Sigmoid colon (tissue), 4 donors: ENCODE data around the gene TIMP3.

Source experiments
- EP300 ChIP-seq, 4 donors: sonication (generic); formaldehyde crosslinking; IDR thresholded peaks; one replicate each; pipeline ENCODE4 v1.6.1; 2017; ENCODE audit warnings: antibody characterized with exemption in 4 of 4
- POLR2A ChIP-seq, 2 donors: fragments of 450-650 bp; IDR thresholded peaks; one replicate each; pipeline ENCODE4 v1.6.1; 2016; ENCODE audit warnings: antibody characterized with exemption in 2 of 2, mild to moderate bottlenecking in 2 of 2, moderate library complexity in 2 of 2
- POLR2AphosphoS5 ChIP-seq, 4 donors: sonication (generic); formaldehyde crosslinking; IDR thresholded peaks; one replicate each; pipeline ENCODE4 v1.6.1; 2017; ENCODE audit warnings: antibody characterized with exemption in 4 of 4
- TF ChIP-seq, protein P1 (sequence below), 4 experiments: fragments of 450-650 bp in 3 of 4; fragments of 200-600 bp in 1 of 4; IDR thresholded peaks; one replicate each; pipeline ENCODE4 v1.5.1; 2016 to 2019; ENCODE audit warnings: antibody characterized with exemption in 4 of 4, mild to moderate bottlenecking in 3 of 4, moderate library complexity in 2 of 4

DNA sequence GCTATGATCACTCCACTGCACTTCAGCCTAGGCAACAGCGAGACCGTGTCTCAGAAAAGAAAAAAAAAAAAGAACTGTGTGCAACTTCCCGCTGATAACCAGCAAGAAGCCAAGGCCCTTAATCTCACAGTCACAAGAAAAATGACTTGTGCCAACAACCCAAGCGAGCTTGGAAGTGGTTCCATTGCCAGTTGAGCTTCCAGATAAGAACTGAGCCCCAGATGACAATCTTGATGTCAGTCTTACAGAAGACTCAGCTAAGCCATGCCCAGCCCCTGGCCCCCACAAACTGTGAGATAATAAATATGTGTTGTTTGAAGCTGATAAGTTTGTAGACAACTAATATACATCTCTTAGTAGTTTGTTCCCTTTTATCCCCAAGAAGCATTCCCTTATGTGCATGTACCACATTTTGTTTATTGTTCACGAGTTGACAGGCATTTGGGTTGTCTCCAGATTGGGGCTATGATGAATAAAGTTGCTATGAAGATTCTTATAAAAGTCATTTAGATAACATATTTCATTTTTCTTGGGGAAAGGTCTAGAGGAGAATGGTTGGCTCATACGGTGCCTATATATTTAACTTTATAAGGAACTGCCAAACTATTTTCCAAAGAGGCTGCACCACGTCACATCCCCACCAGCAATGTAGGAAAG, 85.9 kb downstream of the TIMP3 start:
- TF ChIP-seq, protein P1, sequence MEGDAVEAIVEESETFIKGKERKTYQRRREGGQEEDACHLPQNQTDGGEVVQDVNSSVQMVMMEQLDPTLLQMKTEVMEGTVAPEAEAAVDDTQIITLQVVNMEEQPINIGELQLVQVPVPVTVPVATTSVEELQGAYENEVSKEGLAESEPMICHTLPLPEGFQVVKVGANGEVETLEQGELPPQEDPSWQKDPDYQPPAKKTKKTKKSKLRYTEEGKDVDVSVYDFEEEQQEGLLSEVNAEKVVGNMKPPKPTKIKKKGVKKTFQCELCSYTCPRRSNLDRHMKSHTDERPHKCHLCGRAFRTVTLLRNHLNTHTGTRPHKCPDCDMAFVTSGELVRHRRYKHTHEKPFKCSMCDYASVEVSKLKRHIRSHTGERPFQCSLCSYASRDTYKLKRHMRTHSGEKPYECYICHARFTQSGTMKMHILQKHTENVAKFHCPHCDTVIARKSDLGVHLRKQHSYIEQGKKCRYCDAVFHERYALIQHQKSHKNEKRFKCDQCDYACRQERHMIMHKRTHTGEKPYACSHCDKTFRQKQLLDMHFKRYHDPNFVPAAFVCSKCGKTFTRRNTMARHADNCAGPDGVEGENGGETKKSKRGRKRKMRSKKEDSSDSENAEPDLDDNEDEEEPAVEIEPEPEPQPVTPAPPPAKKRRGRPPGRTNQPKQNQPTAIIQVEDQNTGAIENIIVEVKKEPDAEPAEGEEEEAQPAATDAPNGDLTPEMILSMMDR (IDR thresholded peaks at IDR 0.05): no peak
- TF ChIP-seq EP300 (IDR thresholded peaks at IDR 0.05) (no peak), POLR2AphosphoS5 (IDR thresholded peaks at IDR 0.05) (no peak), POLR2A (IDR thresholded peaks at IDR 0.05) (no peak)
